Suprapubic skin (tissue), 4 donors: ENCODE measurements around the gene GSAP. TPM values are rescaled to one million over a fixed set of nuclear protein-coding genes. Genes with fewer than 3 reads are reported as not detected.

ENCODE experiments used
- DNase-seq, 2 donors: peaks; one replicate each; pipeline ENCODE4 v3.0.0-alpha.2; 2019; ENCODE audit warnings: low spot score in 2 of 2
- H3K27ac ChIP-seq: fragments of 200-600 bp; sonication (generic); one replicate; pipeline ENCODE4 v1.5.1; 2019
- H3K27me3 ChIP-seq: fragments of 200-600 bp; sonication (generic); one replicate; pipeline ENCODE4 v1.5.1; 2019
- H3K36me3 ChIP-seq: fragments of 200-600 bp; sonication (generic); one replicate; pipeline ENCODE4 v1.5.1; 2019
- H3K4me1 ChIP-seq: fragments of 200-600 bp; sonication (generic); one replicate; pipeline ENCODE4 v1.5.1; 2019
- H3K4me3 ChIP-seq: fragments of 200-600 bp; sonication (generic); one replicate; pipeline ENCODE4 v1.5.1; 2019; ENCODE audit warnings: mild to moderate bottlenecking
- H3K9me3 ChIP-seq: fragments of 200-600 bp; sonication (generic); one replicate; pipeline ENCODE4 v1.5.1; 2019
- CTCF ChIP-seq, 2 donors: fragments of 200-600 bp in 1 of 2; fragments of 450-650 bp in 1 of 2; sonication (generic) in 1 of 2; IDR thresholded peaks; one replicate each; pipeline ENCODE4 v1.5.1; 2016 to 2019; ENCODE audit warnings: antibody characterized with exemption in 2 of 2, mild to moderate bottlenecking in 1 of 2, moderate library complexity in 1 of 2
- EP300 ChIP-seq: sonication (generic); formaldehyde crosslinking; IDR thresholded peaks from one replicate; pipeline ENCODE4 v1.6.1; 2017; ENCODE audit warnings: antibody characterized with exemption
- POLR2A ChIP-seq, 2 donors: fragments of 450-650 bp; IDR thresholded peaks; one replicate each; pipeline ENCODE4 v1.6.1; 2017; ENCODE audit warnings: antibody characterized with exemption in 2 of 2, mild to moderate bottlenecking in 2 of 2, moderate library complexity in 2 of 2
- POLR2AphosphoS5 ChIP-seq, 3 donors: sonication (generic); formaldehyde crosslinking; IDR thresholded peaks; one replicate each; pipeline ENCODE4 v1.6.1; 2017; ENCODE audit warnings: antibody characterized with exemption in 3 of 3
- WGBS: methylation state at CpG from one replicate; pipeline ENCODE4 v1.1.5; 2018; 5-methylcytosine and 5-hydroxymethylcytosine counted together
- total RNA-seq, 4 donors: library from RNA; depleted of rRNA; stranded (reverse); fragments of >200 nt; gene quantifications; one replicate each; pipeline ENCODE4 v1.1.0, GENCODE V29; 2016

The GSAP gene
- total RNA-seq, 4 donors from 2014 or later = 11.8 to 52.8 (median 17.2) TPM

- Histone ChIP-seq H3K9me3 (no peaks in the 10 kb centered on the region), H3K27ac (no peak overlapping the region), H3K4me3 (no peak overlapping the region), H3K27me3 (no peaks in the 10 kb centered on the region), H3K36me3 (no peaks in the 10 kb centered on the region), H3K4me1 (peaks cover 2% of the 10 kb centered on the region)
- 44% methylated on average over 3 of the region's 3 CpGs for WGBS
- no peak for TF ChIP-seq POLR2AphosphoS5 (IDR thresholded peaks at IDR 0.05)
- no peak for TF ChIP-seq POLR2A (IDR thresholded peaks at IDR 0.05)
- no peak for TF ChIP-seq CTCF (IDR thresholded peaks at IDR 0.05)
- TF ChIP-seq EP300 = no peak
- DNase-seq = no peak
Observed at GRCh38 chr7:77460057-77460486, 43.9 kb upstream of the GSAP start.

- Histone ChIP-seq H3K36me3 (no peaks in the 10 kb centered on the region), H3K27ac (no peak overlapping the region), H3K9me3 (no peaks in the 10 kb centered on the region), H3K4me1 (peaks cover 2% of the 10 kb centered on the region), H3K27me3 (no peaks in the 10 kb centered on the region), H3K4me3 (no peak overlapping the region)
- DNase-seq = no peak
- no peak for TF ChIP-seq EP300
- TF ChIP-seq CTCF (IDR thresholded peaks at IDR 0.05) = no peak
- TF ChIP-seq POLR2AphosphoS5 (IDR thresholded peaks at IDR 0.05) = no peak
- TF ChIP-seq POLR2A (IDR thresholded peaks at IDR 0.05) = no peak
- WGBS = 88% methylated on average over 2 of the region's 2 CpGs
Observed at GRCh38 chr7:77459311-77459726, 43.2 kb upstream of the GSAP start.

GRCh38 chr7:77458786-77459185 lies 42.6 kb upstream of the GSAP start:
- no peak for DNase-seq
- Histone ChIP-seq H3K27ac (no peak overlapping the region), H3K4me1 (peaks cover 5% of the 10 kb centered on the region), H3K36me3 (no peaks in the 10 kb centered on the region), H3K9me3 (no peaks in the 10 kb centered on the region), H3K27me3 (no peaks in the 10 kb centered on the region), H3K4me3 (no peak overlapping the region)
- TF ChIP-seq CTCF (IDR thresholded peaks at IDR 0.05) (no peak), EP300 (no peak), POLR2AphosphoS5 (IDR thresholded peaks at IDR 0.05) (no peak), POLR2A (IDR thresholded peaks at IDR 0.05) (no peak)
- WGBS = 89% methylated on average over 3 of the region's 3 CpGs

GRCh38 chr7:77457779-77458178 lies 41.6 kb upstream of the GSAP start:
- Histone ChIP-seq H3K27me3 (no peaks in the 10 kb centered on the region), H3K36me3 (no peaks in the 10 kb centered on the region), H3K9me3 (no peaks in the 10 kb centered on the region), H3K4me3 (no peak overlapping the region), H3K27ac (no peak overlapping the region), H3K4me1 (peaks cover 11% of the 10 kb centered on the region)
- TF ChIP-seq POLR2AphosphoS5 (IDR thresholded peaks at IDR 0.05) (no peak), CTCF (IDR thresholded peaks at IDR 0.05) (no peak), EP300 (no peak), POLR2A (IDR thresholded peaks at IDR 0.05) (no peak)
- WGBS = 84% methylated on average over 4 of the region's 4 CpGs
- DNase-seq = no peak

- TF ChIP-seq EP300 (no peak), POLR2AphosphoS5 (IDR thresholded peaks at IDR 0.05) (no peak), POLR2A (IDR thresholded peaks at IDR 0.05) (no peak), CTCF (IDR thresholded peaks at IDR 0.05) (no peak)
- Histone ChIP-seq H3K27ac (no peak overlapping the region), H3K9me3 (no peaks in the 10 kb centered on the region), H3K4me1 (peaks cover 11% of the 10 kb centered on the region), H3K4me3 (no peak overlapping the region), H3K27me3 (no peaks in the 10 kb centered on the region), H3K36me3 (no peaks in the 10 kb centered on the region)
- no peak for DNase-seq
- WGBS = 72% methylated on average over 4 of the region's 4 CpGs
Observed at GRCh38 chr7:77456696-77457095, 40.5 kb upstream of the GSAP start.
